HEK293 (cell line): ENCODE data around the gene HEPACAM.

Source experiments
- GLI2 ChIP-seq: fragments of 450-650 bp; formaldehyde crosslinking; IDR thresholded peaks from 2 replicates; pipeline ENCODE4; 2017; ENCODE audit warnings: missing biosample characterization, missing genetic modification characterization, low read depth, borderline replicate concordance
- ZNF10 ChIP-seq: fragments of 450-650 bp; formaldehyde crosslinking; IDR thresholded peaks from 2 replicates; pipeline ENCODE4 v1.5.1; 2017; ENCODE audit warnings: missing biosample characterization, missing genetic modification characterization
- ZNF121 ChIP-seq: fragments of 450-650 bp; formaldehyde crosslinking; IDR thresholded peaks from 2 replicates; pipeline ENCODE4 v1.5.1; 2016; ENCODE audit warnings: missing biosample characterization, missing genetic modification characterization
- ZNF214 ChIP-seq: fragments of 450-650 bp; formaldehyde crosslinking; IDR thresholded peaks from 2 replicates; pipeline ENCODE4 v1.5.1; 2017; ENCODE audit warnings: missing biosample characterization, mild to moderate bottlenecking, missing genetic modification characterization, borderline replicate concordance
- ZNF423 ChIP-seq: fragments of 450-650 bp; formaldehyde crosslinking; IDR thresholded peaks from 2 replicates; pipeline ENCODE4 v1.5.1; 2016; ENCODE audit warnings: missing biosample characterization, missing genetic modification characterization
- ZNF501 ChIP-seq: fragments of 450-650 bp; formaldehyde crosslinking; IDR thresholded peaks from 2 replicates; pipeline ENCODE4 v1.5.1; 2016; ENCODE audit warnings: missing biosample characterization, missing genetic modification characterization
- ZNF670 ChIP-seq: fragments of 450-650 bp; formaldehyde crosslinking; IDR thresholded peaks from 2 replicates; pipeline ENCODE4 v1.5.1; 2016; ENCODE audit warnings: missing biosample characterization, missing genetic modification characterization, low read depth
- ZNF768 ChIP-seq: fragments of 450-650 bp; formaldehyde crosslinking; IDR thresholded peaks from 2 replicates; pipeline ENCODE4 v1.5.1; 2018; ENCODE audit warnings: missing biosample characterization, mild to moderate bottlenecking, missing genetic modification characterization
- ZNF791 ChIP-seq: fragments of 450-650 bp; formaldehyde crosslinking; IDR thresholded peaks from 2 replicates; pipeline ENCODE4 v1.5.1; 2016; ENCODE audit warnings: missing biosample characterization, missing genetic modification characterization
- TF ChIP-seq, protein P1 (sequence below): fragments of 450-650 bp; formaldehyde crosslinking; IDR thresholded peaks from 2 replicates; pipeline ENCODE4 v1.5.1; 2016; ENCODE audit warnings: missing biosample characterization, missing genetic modification characterization
- TF ChIP-seq, protein P2 (sequence below): fragments of 450-650 bp; formaldehyde crosslinking; IDR thresholded peaks from 2 replicates; pipeline ENCODE4 v1.5.1; 2016; ENCODE audit warnings: missing biosample characterization, missing genetic modification characterization

DNA sequence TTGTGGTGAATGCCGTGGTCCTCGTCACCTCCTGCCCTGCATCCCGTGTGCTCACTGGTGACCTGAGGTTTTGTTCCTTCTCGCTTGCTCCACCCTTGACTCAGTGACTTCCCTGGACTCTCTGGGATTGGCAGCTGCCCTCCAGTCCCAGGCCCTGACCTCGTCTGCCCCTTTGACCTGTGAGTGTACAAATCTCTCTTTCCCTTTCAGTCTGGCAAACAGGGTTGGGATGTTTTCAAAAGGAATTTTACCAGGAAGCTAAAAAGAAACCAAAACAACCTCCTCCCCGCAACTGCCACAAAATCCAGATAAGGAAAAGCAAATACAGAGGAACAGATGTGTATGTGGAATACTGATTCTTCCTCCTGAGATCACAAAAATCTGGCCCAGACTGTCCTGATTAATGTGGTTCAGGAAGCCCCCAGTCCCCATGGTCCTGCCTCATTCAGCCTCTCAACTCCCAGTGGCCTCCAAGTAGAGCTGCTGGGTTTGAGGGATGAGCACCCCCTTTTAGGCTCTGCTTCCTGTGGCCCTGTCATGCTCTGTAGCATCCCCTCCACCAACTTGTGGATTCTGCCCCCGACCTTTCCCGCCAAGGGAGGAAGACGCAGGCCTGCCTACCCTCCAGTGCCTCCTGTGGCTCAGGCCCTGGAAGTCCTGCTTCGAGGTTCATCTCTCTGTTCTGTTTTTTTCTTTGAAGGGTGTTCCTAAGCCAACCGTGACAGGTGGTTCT is 53.3 kb downstream of the HEPACAM start:
- no peak for TF ChIP-seq ZNF501 (tag by site-specific recombination)
- TF ChIP-seq ZNF10 (tag by site-specific recombination) = no peak
- no peak for TF ChIP-seq ZNF423 (tag by site-specific recombination)
- TF ChIP-seq, protein P1, sequence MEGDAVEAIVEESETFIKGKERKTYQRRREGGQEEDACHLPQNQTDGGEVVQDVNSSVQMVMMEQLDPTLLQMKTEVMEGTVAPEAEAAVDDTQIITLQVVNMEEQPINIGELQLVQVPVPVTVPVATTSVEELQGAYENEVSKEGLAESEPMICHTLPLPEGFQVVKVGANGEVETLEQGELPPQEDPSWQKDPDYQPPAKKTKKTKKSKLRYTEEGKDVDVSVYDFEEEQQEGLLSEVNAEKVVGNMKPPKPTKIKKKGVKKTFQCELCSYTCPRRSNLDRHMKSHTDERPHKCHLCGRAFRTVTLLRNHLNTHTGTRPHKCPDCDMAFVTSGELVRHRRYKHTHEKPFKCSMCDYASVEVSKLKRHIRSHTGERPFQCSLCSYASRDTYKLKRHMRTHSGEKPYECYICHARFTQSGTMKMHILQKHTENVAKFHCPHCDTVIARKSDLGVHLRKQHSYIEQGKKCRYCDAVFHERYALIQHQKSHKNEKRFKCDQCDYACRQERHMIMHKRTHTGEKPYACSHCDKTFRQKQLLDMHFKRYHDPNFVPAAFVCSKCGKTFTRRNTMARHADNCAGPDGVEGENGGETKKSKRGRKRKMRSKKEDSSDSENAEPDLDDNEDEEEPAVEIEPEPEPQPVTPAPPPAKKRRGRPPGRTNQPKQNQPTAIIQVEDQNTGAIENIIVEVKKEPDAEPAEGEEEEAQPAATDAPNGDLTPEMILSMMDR = no peak
- TF ChIP-seq ZNF791 = no peak
- no peak for TF ChIP-seq ZNF214
- TF ChIP-seq ZNF670 = no peak
- TF ChIP-seq ZNF121 (tag by site-specific recombination) = no peak
- no peak for TF ChIP-seq ZNF768 (tag by site-specific recombination)
- TF ChIP-seq, protein P2, sequence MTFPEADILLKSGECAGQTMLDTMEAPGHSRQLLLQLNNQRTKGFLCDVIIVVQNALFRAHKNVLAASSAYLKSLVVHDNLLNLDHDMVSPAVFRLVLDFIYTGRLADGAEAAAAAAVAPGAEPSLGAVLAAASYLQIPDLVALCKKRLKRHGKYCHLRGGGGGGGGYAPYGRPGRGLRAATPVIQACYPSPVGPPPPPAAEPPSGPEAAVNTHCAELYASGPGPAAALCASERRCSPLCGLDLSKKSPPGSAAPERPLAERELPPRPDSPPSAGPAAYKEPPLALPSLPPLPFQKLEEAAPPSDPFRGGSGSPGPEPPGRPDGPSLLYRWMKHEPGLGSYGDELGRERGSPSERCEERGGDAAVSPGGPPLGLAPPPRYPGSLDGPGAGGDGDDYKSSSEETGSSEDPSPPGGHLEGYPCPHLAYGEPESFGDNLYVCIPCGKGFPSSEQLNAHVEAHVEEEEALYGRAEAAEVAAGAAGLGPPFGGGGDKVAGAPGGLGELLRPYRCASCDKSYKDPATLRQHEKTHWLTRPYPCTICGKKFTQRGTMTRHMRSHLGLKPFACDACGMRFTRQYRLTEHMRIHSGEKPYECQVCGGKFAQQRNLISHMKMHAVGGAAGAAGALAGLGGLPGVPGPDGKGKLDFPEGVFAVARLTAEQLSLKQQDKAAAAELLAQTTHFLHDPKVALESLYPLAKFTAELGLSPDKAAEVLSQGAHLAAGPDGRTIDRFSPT (tag by site-specific recombination) = no peak
- no peak for TF ChIP-seq GLI2 (tag by site-specific recombination)
